PC-3 (cell line): Measurements from ENCODE around the gene CYP19A1. TPM values are rescaled to one million over a fixed set of nuclear protein-coding genes. Genes with fewer than 3 reads are reported as not detected.

ENCODE experiments used
- ATAC-seq: fragments of 200-7000 bp; cut with Tn5 transposase; 2 replicates; pipeline ENCODE4 v1.9.1; 2020; ENCODE audit warnings: mild to moderate bottlenecking, moderate library complexity
- BruUV-seq: library from RNA; stranded (reverse); fragments of 400-500 nt; replicated peaks from 2 replicates; lab custom pipeline; 2021; lab: Mats Ljungman, UMichigan
- CTCF ChIA-PET: fragments of 300-600 bp; sonication (Branson Sonifier 250); formaldehyde crosslinking; loops from one replicate; lab custom pipeline; 2022; ENCODE audit warnings: antibody characterized with exemption; lab: Charles Lee
- POLR2A ChIA-PET: fragments of 300-600 bp; sonication (Branson Sonifier 250); formaldehyde crosslinking; loops from one replicate; lab custom pipeline; 2022; ENCODE audit warnings: antibody characterized with exemption; ENCODE audit not compliant: unreplicated experiment; lab: Charles Lee
- DNase-seq: peaks from one replicate; pipeline ENCODE4 v3.0.0-alpha.2; 2015
- H2AFZ ChIP-seq: fragments of 300-600 bp; sonication (generic); 2 replicates; pipeline ENCODE4 v1.6.0; 2016; ENCODE audit warnings: antibody characterized with exemption, low read length
- H3F3A ChIP-seq: fragments of 300-600 bp; sonication (generic); one replicate; pipeline ENCODE4 v1.6.0; 2017; ENCODE audit warnings: antibody characterized with exemption, low read length, control low read depth, mild to moderate bottlenecking; ENCODE audit not compliant: unreplicated experiment
- H3K27ac ChIP-seq: fragments of 300-600 bp; sonication (generic); 2 replicates; pipeline ENCODE4 v1.5.1; 2016; ENCODE audit warnings: mild to moderate bottlenecking, low read length
- H3K27me3 ChIP-seq: fragments of 300-600 bp; sonication (generic); 2 replicates; pipeline ENCODE4 v1.6.1; 2016; ENCODE audit warnings: low read length, mixed read lengths
- H3K36me3 ChIP-seq: fragments of 300-600 bp; sonication (generic); 2 replicates; pipeline ENCODE4 v1.6.1; 2016; ENCODE audit warnings: low read depth, mixed run types, low read length, mixed read lengths
- H3K4me1 ChIP-seq: fragments of 300-600 bp; sonication (generic); 2 replicates; pipeline ENCODE4 v1.5.1; 2016; ENCODE audit warnings: low read length; ENCODE audit not compliant: insufficient read depth
- H3K4me2 ChIP-seq: fragments of 300-600 bp; sonication (generic); 2 replicates; pipeline ENCODE4 v1.6.0; 2016; ENCODE audit warnings: low read length
- H3K4me3 ChIP-seq: fragments of 300-600 bp; sonication (generic); 2 replicates; pipeline ENCODE4 v1.5.1; 2016; ENCODE audit warnings: mild to moderate bottlenecking, low read length, mixed read lengths
- H3K79me2 ChIP-seq: fragments of 300-600 bp; sonication (generic); 2 replicates; pipeline ENCODE4 v1.6.1; 2017; ENCODE audit warnings: low read length, mixed read lengths
- H3K9ac ChIP-seq: fragments of 300-600 bp; sonication (generic); 2 replicates; pipeline ENCODE4 v1.6.0; 2016; ENCODE audit warnings: mild to moderate bottlenecking, low read length
- H3K9me2 ChIP-seq: fragments of 300-600 bp; sonication (generic); replicated peaks from 2 replicates; pipeline ENCODE4 v1.6.1; 2016; ENCODE audit warnings: mixed run types, low read length, mixed read lengths
- H3K9me3 ChIP-seq: fragments of 300-600 bp; sonication (generic); 2 replicates; pipeline ENCODE4 v1.6.1; 2016; ENCODE audit warnings: low read length, mixed read lengths
- H4K20me1 ChIP-seq: fragments of 300-600 bp; sonication (generic); 2 replicates; pipeline ENCODE4 v1.6.1; 2016; ENCODE audit warnings: low read length, mixed read lengths
- CTCF ChIP-seq: fragments of 300-600 bp; sonication (generic); conservative IDR thresholded peaks from 2 replicates; pipeline ENCODE4 v1.5.1; 2017; ENCODE audit warnings: antibody characterized with exemption, low read depth, mild to moderate bottlenecking, low read length
- EZH2 ChIP-seq: fragments of 300-600 bp; sonication (generic); IDR thresholded peaks from one replicate; pipeline ENCODE4 v1.6.1; 2017; ENCODE audit warnings: antibody characterized with exemption, mild to moderate bottlenecking, low read length; ENCODE audit not compliant: unreplicated experiment
- EZH2phosphoT487 ChIP-seq: fragments of 300-600 bp; sonication (generic); IDR thresholded peaks from 2 replicates; pipeline ENCODE4 v1.6.1; 2018; ENCODE audit warnings: mild to moderate bottlenecking, antibody characterized with exemption, low read length, borderline replicate concordance
- intact Hi-C: fragments of 100-400 bp; cut with micrococcal nuclease; formaldehyde crosslinking; loops from 2 replicates; pipeline ENCODE4 v1.9.0; 2023
- total RNA-seq: library from RNA; depleted of rRNA; stranded (reverse); fragments of >200 nt; gene quantifications from 2 replicates; pipeline ENCODE4 v1.2.3, GENCODE V29; 2014

The CYP19A1 gene
- total RNA-seq, 1 experiment from 2014 or later, result not detected

GRCh38 chr15:51290720-51291119 lies 47.7 kb downstream of the CYP19A1 start:
- ChIA-PET POLR2A (no interaction called here), CTCF (no interaction called here)
- no peak for TF ChIP-seq EZH2
- TF ChIP-seq EZH2phosphoT487, result no peak
- TF ChIP-seq CTCF, result no peak
- DNase-seq, result no peak
- Histone ChIP-seq H3K9me3 (no peaks in the 10 kb centered on the region), H3K4me1 (no peaks in the 10 kb centered on the region), H3K4me2 (no peak overlapping the region), H4K20me1 (no peaks in the 10 kb centered on the region), H3K79me2 (no peaks in the 10 kb centered on the region), H3K27ac (no peak overlapping the region), H3K4me3 (no peak overlapping the region), H3K9ac (no peak overlapping the region), H3K9me2 (no peaks in the 10 kb centered on the region), H3K36me3 (no peaks in the 10 kb centered on the region), H3K27me3 (no peaks in the 10 kb centered on the region), H3F3A (no peaks in the 10 kb centered on the region), H2AFZ (no peak overlapping the region)
- no TSS peak for BruUV-seq
- intact Hi-C loops, result no loop called here
- no peak for ATAC-seq

GRCh38 chr15:51289290-51289689 lies 49.1 kb downstream of the CYP19A1 start:
- no peaks in the 10 kb centered on the region for H3K4me1 ChIP-seq
- CTCF ChIA-PET, result no interaction called here
- no peaks in the 10 kb centered on the region for H3F3A ChIP-seq
- POLR2A ChIA-PET, result no interaction called here
- no peak overlapping the region for H3K4me2 ChIP-seq
- H3K9me2 ChIP-seq, result no peaks in the 10 kb centered on the region
- no peaks in the 10 kb centered on the region for H3K36me3 ChIP-seq
- H3K4me3 ChIP-seq, result no peak overlapping the region
- no peak for ATAC-seq
- H3K79me2 ChIP-seq, result no peaks in the 10 kb centered on the region
- no TSS peak for BruUV-seq
- H2AFZ ChIP-seq, result no peak overlapping the region
- no peaks in the 10 kb centered on the region for H3K9me3 ChIP-seq
- no peaks in the 10 kb centered on the region for H3K27me3 ChIP-seq
- intact Hi-C loops, result no loop called here
- no peak overlapping the region for H3K27ac ChIP-seq
- H4K20me1 ChIP-seq, result no peaks in the 10 kb centered on the region
- no peak for TF ChIP-seq EZH2phosphoT487
- TF ChIP-seq CTCF, result no peak
- TF ChIP-seq EZH2, result no peak
- H3K9ac ChIP-seq, result no peak overlapping the region
- no peak for DNase-seq

GRCh38 chr15:51288143-51289065 lies 50.0 kb downstream of the CYP19A1 start:
- H3K27ac ChIP-seq, result no peak overlapping the region
- no peaks in the 10 kb centered on the region for H3K27me3 ChIP-seq
- no peak overlapping the region for H3K4me2 ChIP-seq
- intact Hi-C loops, result no loop called here
- H4K20me1 ChIP-seq, result no peaks in the 10 kb centered on the region
- H3K4me3 ChIP-seq, result no peak overlapping the region
- H3K9me3 ChIP-seq, result no peaks in the 10 kb centered on the region
- H3F3A ChIP-seq, result no peaks in the 10 kb centered on the region
- BruUV-seq, result no TSS peak
- no peak overlapping the region for H3K9ac ChIP-seq
- no peak for ATAC-seq
- H3K36me3 ChIP-seq, result no peaks in the 10 kb centered on the region
- no peaks in the 10 kb centered on the region for H3K79me2 ChIP-seq
- no peaks in the 10 kb centered on the region for H3K9me2 ChIP-seq
- POLR2A ChIA-PET, result no interaction called here
- no peaks in the 10 kb centered on the region for H3K4me1 ChIP-seq
- CTCF ChIA-PET, result no interaction called here
- H2AFZ ChIP-seq, result no peak overlapping the region
- TF ChIP-seq CTCF (no peak), EZH2 (no peak), EZH2phosphoT487 (no peak)
- DNase-seq, result no peak
